ENCODE measurements around the gene MED23.

Gene MED23

DNA sequence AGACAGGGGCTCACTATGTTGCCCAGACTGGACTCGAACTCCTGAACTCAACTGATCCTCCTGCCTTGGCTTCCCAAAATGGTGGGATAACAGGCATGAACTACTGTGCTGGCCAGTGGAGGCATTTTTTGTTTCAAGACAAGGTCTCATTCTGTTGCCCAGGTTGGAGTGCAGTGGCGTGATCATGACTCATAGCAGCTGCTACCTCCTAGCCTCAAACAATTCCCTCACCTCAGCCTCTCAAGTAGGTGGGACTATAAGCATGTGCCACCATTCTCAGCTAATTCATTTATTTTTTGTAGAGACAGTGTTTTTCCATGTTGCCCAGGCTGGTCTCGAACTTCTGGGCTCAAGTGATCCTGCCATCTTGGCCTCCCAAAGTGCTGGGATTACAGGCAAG lies 26.3 kb upstream of the MED23 start:
- Histone ChIP-seq H3K36me3 (no peaks in the 10 kb centered on the region), H3K27ac (no peak overlapping the region), H3K4me3 (ENCODE audit: low read depth in 1 of 2, low read length in 1 of 2) (no peak overlapping the region), H3K9me3 (no peaks in the 10 kb centered on the region), H3K27me3 (no peaks in the 10 kb centered on the region), H3K4me1 (ENCODE audit: control insufficient read depth in 1 of 2, insufficient read depth in 1 of 2, low read depth in 1 of 2, low read length in 1 of 2) (no peaks in the 10 kb centered on the region)
- TF ChIP-seq, protein P1, sequence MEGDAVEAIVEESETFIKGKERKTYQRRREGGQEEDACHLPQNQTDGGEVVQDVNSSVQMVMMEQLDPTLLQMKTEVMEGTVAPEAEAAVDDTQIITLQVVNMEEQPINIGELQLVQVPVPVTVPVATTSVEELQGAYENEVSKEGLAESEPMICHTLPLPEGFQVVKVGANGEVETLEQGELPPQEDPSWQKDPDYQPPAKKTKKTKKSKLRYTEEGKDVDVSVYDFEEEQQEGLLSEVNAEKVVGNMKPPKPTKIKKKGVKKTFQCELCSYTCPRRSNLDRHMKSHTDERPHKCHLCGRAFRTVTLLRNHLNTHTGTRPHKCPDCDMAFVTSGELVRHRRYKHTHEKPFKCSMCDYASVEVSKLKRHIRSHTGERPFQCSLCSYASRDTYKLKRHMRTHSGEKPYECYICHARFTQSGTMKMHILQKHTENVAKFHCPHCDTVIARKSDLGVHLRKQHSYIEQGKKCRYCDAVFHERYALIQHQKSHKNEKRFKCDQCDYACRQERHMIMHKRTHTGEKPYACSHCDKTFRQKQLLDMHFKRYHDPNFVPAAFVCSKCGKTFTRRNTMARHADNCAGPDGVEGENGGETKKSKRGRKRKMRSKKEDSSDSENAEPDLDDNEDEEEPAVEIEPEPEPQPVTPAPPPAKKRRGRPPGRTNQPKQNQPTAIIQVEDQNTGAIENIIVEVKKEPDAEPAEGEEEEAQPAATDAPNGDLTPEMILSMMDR (IDR thresholded peaks at IDR 0.05) = no peak

DNA sequence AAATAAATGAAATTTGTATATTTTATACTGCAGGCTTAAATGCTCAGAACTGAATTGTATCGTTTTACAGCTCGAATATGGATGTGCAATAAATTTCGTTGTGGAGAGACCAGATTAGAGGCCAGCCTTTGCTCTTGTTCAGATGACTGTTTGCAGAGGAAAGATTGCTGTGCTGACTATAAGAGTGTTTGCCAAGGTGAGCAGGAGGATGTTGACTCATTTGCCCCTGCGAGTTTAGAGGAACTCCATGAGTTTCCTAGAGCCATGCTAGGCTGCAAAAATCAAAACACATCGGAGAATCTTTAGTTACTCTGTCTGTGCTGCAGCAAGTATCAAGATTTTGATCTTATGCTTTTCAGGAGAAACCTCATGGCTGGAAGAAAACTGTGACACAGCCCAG lies 24.4 kb upstream of the MED23 start:
- no peaks in the 10 kb centered on the region for H3K27me3 ChIP-seq
- H3K36me3 ChIP-seq = no peaks in the 10 kb centered on the region
- H3K27ac ChIP-seq = no peak overlapping the region
- TF ChIP-seq, protein P1 (IDR thresholded peaks at IDR 0.05) = no peak
- no peaks in the 10 kb centered on the region for H3K9me3 ChIP-seq
- no peak overlapping the region for H3K4me3 ChIP-seq (ENCODE audit: low read depth in 1 of 2, low read length in 1 of 2)
- no peaks in the 10 kb centered on the region for H3K4me1 ChIP-seq (ENCODE audit: control insufficient read depth in 1 of 2, insufficient read depth in 1 of 2, low read depth in 1 of 2, low read length in 1 of 2)

DNA sequence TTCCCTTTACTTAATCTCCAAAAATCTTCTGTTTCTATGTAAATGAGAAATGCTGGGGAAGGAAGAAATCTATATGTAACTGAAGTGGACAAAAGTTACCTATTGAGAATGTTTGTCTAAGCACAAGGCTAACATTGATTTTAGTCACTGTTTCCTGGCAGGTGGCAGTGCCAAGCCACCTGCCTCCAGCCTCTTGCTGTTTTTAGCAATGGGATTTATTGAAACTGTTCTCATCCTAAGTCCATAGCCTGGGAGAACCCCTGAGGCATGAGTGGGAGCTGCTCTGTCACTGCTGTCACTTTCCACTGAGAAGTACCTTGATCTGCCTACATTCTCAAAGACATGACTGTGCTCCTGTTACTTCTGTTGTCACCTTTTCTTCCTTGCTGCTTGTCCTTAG lies 23.7 kb upstream of the MED23 start:
- no peaks in the 10 kb centered on the region for H3K4me1 ChIP-seq (ENCODE audit: control insufficient read depth in 1 of 2, insufficient read depth in 1 of 2, low read depth in 1 of 2, low read length in 1 of 2)
- H3K4me3 ChIP-seq (ENCODE audit: low read depth in 1 of 2, low read length in 1 of 2) = no peak overlapping the region
- TF ChIP-seq, protein P1 (IDR thresholded peaks at IDR 0.05) = no peak
- H3K27me3 ChIP-seq = no peaks in the 10 kb centered on the region
- H3K36me3 ChIP-seq = no peaks in the 10 kb centered on the region
- H3K27ac ChIP-seq = no peak overlapping the region
- H3K9me3 ChIP-seq = no peaks in the 10 kb centered on the region

DNA sequence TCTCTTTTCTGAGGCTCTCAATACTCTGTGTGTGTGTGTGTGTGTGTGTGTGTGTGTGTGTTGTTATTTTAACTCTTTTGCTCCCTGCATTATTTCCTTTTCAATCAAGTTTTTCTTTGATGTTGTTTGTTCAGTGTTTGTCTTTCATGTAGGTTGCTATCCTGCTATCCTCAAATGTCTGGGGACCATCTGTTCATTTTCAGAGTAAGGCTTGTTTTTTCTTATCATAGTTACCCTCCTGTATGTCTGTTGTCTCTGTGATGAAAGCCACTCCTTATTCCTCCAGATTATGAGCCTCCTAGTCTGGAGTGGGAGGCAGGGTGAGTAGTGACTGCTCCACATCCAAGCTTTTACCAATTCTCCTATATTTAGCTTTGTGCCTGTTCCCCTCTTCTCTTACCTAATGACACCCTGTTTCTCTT lies 18.2 kb upstream of the MED23 start:
- H3K4me1 ChIP-seq (ENCODE audit: control insufficient read depth in 1 of 2, insufficient read depth in 1 of 2, low read depth in 1 of 2, low read length in 1 of 2) = no peaks in the 10 kb centered on the region
- no peaks in the 10 kb centered on the region for H3K27me3 ChIP-seq
- no peaks in the 10 kb centered on the region for H3K36me3 ChIP-seq
- H3K9me3 ChIP-seq = no peaks in the 10 kb centered on the region
- TF ChIP-seq, protein P1 (IDR thresholded peaks at IDR 0.05) = no peak
- no peak overlapping the region for H3K4me3 ChIP-seq (ENCODE audit: low read depth in 1 of 2, low read length in 1 of 2)
- H3K27ac ChIP-seq = no peak overlapping the region

DNA sequence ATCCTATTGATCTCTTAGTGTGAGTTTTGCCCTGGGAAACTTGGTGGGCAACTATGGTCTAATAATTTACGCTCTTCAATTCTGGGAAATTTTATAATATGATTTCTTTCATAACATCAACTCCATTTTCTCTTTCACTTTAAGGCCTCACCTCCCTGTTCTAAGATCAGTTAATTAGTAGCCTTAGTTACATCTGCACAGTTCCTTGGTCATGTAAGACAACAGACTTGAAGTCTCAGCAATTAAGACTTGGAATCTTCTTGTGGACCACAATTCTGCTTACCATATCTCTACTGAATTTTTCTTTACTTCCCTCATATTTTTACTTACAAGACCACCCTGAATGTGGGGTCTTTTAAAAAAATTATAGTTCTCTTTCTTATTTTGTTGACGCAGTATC lies 17.8 kb upstream of the MED23 start:
- Histone ChIP-seq H3K9me3 (no peaks in the 10 kb centered on the region), H3K27me3 (no peaks in the 10 kb centered on the region), H3K27ac (no peak overlapping the region), H3K4me3 (ENCODE audit: low read depth in 1 of 2, low read length in 1 of 2) (no peak overlapping the region), H3K36me3 (no peaks in the 10 kb centered on the region), H3K4me1 (ENCODE audit: control insufficient read depth in 1 of 2, insufficient read depth in 1 of 2, low read depth in 1 of 2, low read length in 1 of 2) (no peaks in the 10 kb centered on the region)
- TF ChIP-seq, protein P1 (IDR thresholded peaks at IDR 0.05) = no peak

DNA sequence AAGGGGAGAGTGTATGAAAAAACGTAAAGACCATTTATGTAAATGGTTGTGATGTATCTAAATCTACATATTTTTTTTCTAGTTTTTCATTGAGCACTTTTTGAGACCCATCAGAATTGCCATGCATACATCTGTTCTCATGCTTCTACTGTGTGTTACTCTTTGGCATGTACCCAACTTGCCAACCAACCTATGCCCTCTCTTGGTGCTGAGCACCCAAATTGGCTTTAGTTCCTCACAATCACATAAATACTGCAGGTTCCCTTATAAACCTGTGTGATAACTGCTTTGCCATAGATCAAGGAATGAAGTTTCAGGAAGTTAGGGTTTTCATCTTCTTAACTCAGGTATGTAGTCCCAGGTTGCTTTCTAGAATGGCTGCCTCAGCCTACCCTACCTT lies 16.9 kb upstream of the MED23 start:
- Histone ChIP-seq H3K4me3 (ENCODE audit: low read depth in 1 of 2, low read length in 1 of 2) (no peak overlapping the region), H3K27ac (no peak overlapping the region), H3K27me3 (no peaks in the 10 kb centered on the region), H3K9me3 (no peaks in the 10 kb centered on the region), H3K36me3 (no peaks in the 10 kb centered on the region), H3K4me1 (ENCODE audit: control insufficient read depth in 1 of 2, insufficient read depth in 1 of 2, low read depth in 1 of 2, low read length in 1 of 2) (no peaks in the 10 kb centered on the region)
- TF ChIP-seq, protein P1 (IDR thresholded peaks at IDR 0.05) = no peak
